Loucy (cell line): Measurements from ENCODE around the gene ANTXR2.

Experiments used
- CTCF ChIP-seq: fragments of 200-600 bp; sonication (generic); conservative IDR thresholded peaks from 2 replicates; pipeline ENCODE4 v1.5.1; 2014; ENCODE audit warnings: mild to moderate bottlenecking, antibody characterized with exemption, low read length
- EZH2phosphoT487 ChIP-seq: fragments of 200-600 bp; IDR thresholded peaks from 2 replicates; pipeline ENCODE4 v1.6.1; 2018; ENCODE audit warnings: antibody characterized with exemption, mild to moderate bottlenecking, moderate library complexity, borderline replicate concordance

- no peak for TF ChIP-seq CTCF
- no peak for TF ChIP-seq EZH2phosphoT487
These were observed 7.4 kb downstream of the ANTXR2 start for GRCh38 chr4:80065601-80066000.
